Sigmoid colon (tissue), 7 donors: ENCODE data around the gene PRDM16. TPM values are rescaled to one million over a fixed set of nuclear protein-coding genes. Genes with fewer than 3 reads are reported as not detected.

Source experiments
- DNase-seq: peaks from one replicate; pipeline ENCODE4 v3.0.0-alpha.2; 2019
- H3K27ac ChIP-seq, 4 donors: fragments of 200-600 bp; sonication (generic); one replicate each; pipeline ENCODE4 v1.5.1; 2016 to 2019; ENCODE audit warnings: mild to moderate bottlenecking in 1 of 4
- H3K27me3 ChIP-seq, 3 donors: fragments of 200-600 bp; sonication (generic); one replicate each; pipeline ENCODE4 v1.5.1; 2019; ENCODE audit warnings: mild to moderate bottlenecking in 1 of 3
- H3K36me3 ChIP-seq, 4 donors: fragments of 200-600 bp; sonication (generic); one replicate each; pipeline ENCODE4 v1.5.1; 2016 to 2019
- H3K4me1 ChIP-seq, 4 donors: fragments of 200-600 bp; sonication (generic); one replicate each; pipeline ENCODE4 v1.5.1; 2017 to 2019
- H3K4me3 ChIP-seq, 4 donors: fragments of 200-600 bp; sonication (generic); one replicate each; pipeline ENCODE4 v1.5.1; 2017 to 2019; ENCODE audit warnings: mild to moderate bottlenecking in 2 of 4, moderate library complexity in 1 of 4
- H3K9me3 ChIP-seq, 4 donors: fragments of 200-600 bp in 3 of 4; sonication (generic) in 3 of 4; one replicate each; pipeline versions ENCODE4 v1.5.1 to v1.6.1; 2013 to 2019
- CTCF ChIP-seq, 4 experiments: fragments of 450-650 bp in 3 of 4; fragments of 200-600 bp in 1 of 4; IDR thresholded peaks; one replicate each; pipeline ENCODE4 v1.5.1; 2016 to 2019; ENCODE audit warnings: antibody characterized with exemption in 4 of 4, mild to moderate bottlenecking in 3 of 4, moderate library complexity in 2 of 4
- EP300 ChIP-seq, 4 donors: sonication (generic); formaldehyde crosslinking; IDR thresholded peaks; one replicate each; pipeline ENCODE4 v1.6.1; 2017; ENCODE audit warnings: antibody characterized with exemption in 4 of 4
- POLR2A ChIP-seq, 2 donors: fragments of 450-650 bp; IDR thresholded peaks; one replicate each; pipeline ENCODE4 v1.6.1; 2016; ENCODE audit warnings: antibody characterized with exemption in 2 of 2, mild to moderate bottlenecking in 2 of 2, moderate library complexity in 2 of 2
- POLR2AphosphoS5 ChIP-seq, 4 donors: sonication (generic); formaldehyde crosslinking; IDR thresholded peaks; one replicate each; pipeline ENCODE4 v1.6.1; 2017; ENCODE audit warnings: antibody characterized with exemption in 4 of 4
- WGBS, 2 donors: extraction: QIAGEN DNeasy Blood & Tissue Kit; methylation state at CpG; one replicate each; pipeline ENCODE4 v1.1.7; 2013; 5-methylcytosine and 5-hydroxymethylcytosine counted together
- intact Hi-C: fragments of 100-400 bp; cut with DNase I; formaldehyde crosslinking; loops from one replicate; pipeline ENCODE4 v1.15.1; 2023
- polyA plus RNA-seq, 3 donors: library from polyadenylated mRNA; stranded (reverse); fragments of 200-250 nt; gene quantifications; one replicate each; pipeline ENCODE4 v1.2.3, GENCODE V29; 2013
- total RNA-seq, 4 donors: library from RNA; depleted of rRNA; stranded (reverse); fragments of >200 nt; gene quantifications; one replicate each; pipeline ENCODE4 v1.1.0, GENCODE V29; 2016
- donor health status: healthy with polysubstance abuse.
- donor health status: Bipolar disorder and iron deficiency.
- donor health status: healthy.

The PRDM16 gene
- total and polyA plus RNA-seq, 7 donors: under 0.01 to 1.7 (median 0.49) TPM

GRCh38 chr1:3413975-3414710 lies 345.1 kb downstream of the PRDM16 start:
- intact Hi-C loops: loop anchor here (5.0 kb wide), 1 partner anchor 342 kb away; no protein-coding TSS in a partner anchor
- peaks cover 3 to 84% (median 53%) of the 10 kb centered on the region in 3 donors for H3K27me3 ChIP-seq
- WGBS, 2 donors: 94 to 95% methylated on average over 34 of the region's 34 CpGs
- TF ChIP-seq CTCF (IDR thresholded peaks at IDR 0.05): no peak
- TF ChIP-seq POLR2AphosphoS5 (IDR thresholded peaks at IDR 0.05): no peak
- no peak for TF ChIP-seq POLR2A (IDR thresholded peaks at IDR 0.05)
- TF ChIP-seq EP300 (IDR thresholded peaks at IDR 0.05): no peak
- DNase-seq: no peak
- no peaks in the 10 kb centered on the region for H3K4me1 ChIP-seq
- H3K9me3 ChIP-seq: peaks cover 0 to 6% (median 4%) of the 10 kb centered on the region in 4 donors
- no peaks in the 10 kb centered on the region for H3K36me3 ChIP-seq
- H3K4me3 ChIP-seq: no peak overlapping the region
- no peak overlapping the region for H3K27ac ChIP-seq

GRCh38 chr1:3415260-3416090 lies 346.5 kb downstream of the PRDM16 start:
- WGBS, 2 donors: 77 to 79% methylated on average over 39 of the region's 39 CpGs
- Histone ChIP-seq H3K4me3 (no peak overlapping the region), H3K9me3 (peaks cover 0 to 6% (median 4%) of the 10 kb centered on the region in 4 donors), H3K36me3 (no peaks in the 10 kb centered on the region), H3K4me1 (no peaks in the 10 kb centered on the region), H3K27ac (no peak overlapping the region), H3K27me3 (peaks cover 3 to 94% (median 63%) of the 10 kb centered on the region in 3 donors)
- no peak for DNase-seq
- TF ChIP-seq POLR2AphosphoS5 (IDR thresholded peaks at IDR 0.05) (no peak), POLR2A (IDR thresholded peaks at IDR 0.05) (no peak), EP300 (IDR thresholded peaks at IDR 0.05) (no peak), CTCF (IDR thresholded peaks at IDR 0.05) (no peak)
- intact Hi-C loops: no loop called here

- Histone ChIP-seq H3K9me3 (peaks cover 0 to 6% (median 4%) of the 10 kb centered on the region in 4 donors), H3K4me1 (no peaks in the 10 kb centered on the region), H3K27ac (no peak overlapping the region), H3K27me3 (peaks cover 3 to 88% (median 54%) of the 10 kb centered on the region in 3 donors), H3K36me3 (no peaks in the 10 kb centered on the region), H3K4me3 (no peak overlapping the region)
- intact Hi-C loops: no loop called here
- 48 to 84% methylated on average over 6 of the region's 6 CpGs for WGBS, 2 donors
- TF ChIP-seq POLR2A (IDR thresholded peaks at IDR 0.05): no peak
- TF ChIP-seq CTCF (IDR thresholded peaks at IDR 0.05): no peak
- no peak for TF ChIP-seq POLR2AphosphoS5 (IDR thresholded peaks at IDR 0.05)
- TF ChIP-seq EP300 (IDR thresholded peaks at IDR 0.05): no peak
- no peak for DNase-seq
Observed at GRCh38 chr1:3417082-3417739, 348.2 kb downstream of the PRDM16 start.

- Histone ChIP-seq H3K27ac (no peak overlapping the region), H3K4me1 (peaks cover 0 to 1% (median 0%) of the 10 kb centered on the region in 4 donors), H3K4me3 (no peak overlapping the region), H3K36me3 (no peaks in the 10 kb centered on the region), H3K27me3 (peaks cover 6 to 80% (median 47%) of the 10 kb centered on the region in 3 donors), H3K9me3 (peaks cover 0 to 6% (median 4%) of the 10 kb centered on the region in 4 donors)
- TF ChIP-seq EP300 (IDR thresholded peaks at IDR 0.05): no peak
- no peak for TF ChIP-seq POLR2A (IDR thresholded peaks at IDR 0.05)
- TF ChIP-seq POLR2AphosphoS5 (IDR thresholded peaks at IDR 0.05): no peak
- no peak for TF ChIP-seq CTCF (IDR thresholded peaks at IDR 0.05)
- intact Hi-C loops: no loop called here
- no peak for DNase-seq
- WGBS, 2 donors: 80 to 86% methylated on average over 9 of the region's 9 CpGs
Observed at GRCh38 chr1:3417934-3418333, 348.9 kb downstream of the PRDM16 start.
